Choroid plexus epithelial cell (primary cell): ENCODE data around the gene ATP2B2.

Experiments used
- DNase-seq: peaks from one replicate; pipeline ENCODE4 v3.0.0-alpha.2; 2010; ENCODE audit warnings: low read depth
- H3K4me3 ChIP-seq: 2 replicates; pipeline ENCODE4 v1.5.1; 2011; ENCODE audit warnings: low read depth, mild to moderate bottlenecking, control low read depth, low read length, moderate library complexity
- CTCF ChIP-seq: conservative IDR thresholded peaks from 2 replicates; pipeline ENCODE4 v1.5.1; 2011; ENCODE audit warnings: low read depth, mild to moderate bottlenecking, control low read depth, inconsistent platforms, low read length, moderate library complexity

ATP2B2 gene

DNA sequence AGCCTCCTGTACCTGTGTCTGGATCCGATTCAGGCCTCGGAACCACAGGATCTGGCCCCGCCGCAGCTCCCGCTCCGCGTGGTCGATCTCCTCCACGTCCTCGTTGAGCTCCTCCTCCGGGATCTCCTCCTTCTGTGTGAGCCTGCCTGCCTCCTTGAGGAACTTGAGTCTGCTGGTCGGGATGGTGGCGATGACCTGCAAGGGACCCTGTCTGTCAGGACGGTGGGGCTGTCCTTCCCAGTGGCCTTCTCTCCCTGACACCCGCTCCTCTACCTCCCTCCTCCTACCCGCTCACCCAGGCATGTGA, 167.3 kb downstream of the ATP2B2 start:
- DNase-seq, result no peak
- TF ChIP-seq CTCF, result no peak
- no peak overlapping the region for H3K4me3 ChIP-seq

- no peak overlapping the region for H3K4me3 ChIP-seq
- DNase-seq, result no peak
- no peak for TF ChIP-seq CTCF
Observed at GRCh38 chr3:10337323-10338163, 167.8 kb downstream of the ATP2B2 start.

GRCh38 chr3:10336761-10337160, 168.6 kb downstream of the ATP2B2 start:
- H3K4me3 ChIP-seq, result no peak overlapping the region
- no peak for TF ChIP-seq CTCF
- DNase-seq, result no peak

DNA sequence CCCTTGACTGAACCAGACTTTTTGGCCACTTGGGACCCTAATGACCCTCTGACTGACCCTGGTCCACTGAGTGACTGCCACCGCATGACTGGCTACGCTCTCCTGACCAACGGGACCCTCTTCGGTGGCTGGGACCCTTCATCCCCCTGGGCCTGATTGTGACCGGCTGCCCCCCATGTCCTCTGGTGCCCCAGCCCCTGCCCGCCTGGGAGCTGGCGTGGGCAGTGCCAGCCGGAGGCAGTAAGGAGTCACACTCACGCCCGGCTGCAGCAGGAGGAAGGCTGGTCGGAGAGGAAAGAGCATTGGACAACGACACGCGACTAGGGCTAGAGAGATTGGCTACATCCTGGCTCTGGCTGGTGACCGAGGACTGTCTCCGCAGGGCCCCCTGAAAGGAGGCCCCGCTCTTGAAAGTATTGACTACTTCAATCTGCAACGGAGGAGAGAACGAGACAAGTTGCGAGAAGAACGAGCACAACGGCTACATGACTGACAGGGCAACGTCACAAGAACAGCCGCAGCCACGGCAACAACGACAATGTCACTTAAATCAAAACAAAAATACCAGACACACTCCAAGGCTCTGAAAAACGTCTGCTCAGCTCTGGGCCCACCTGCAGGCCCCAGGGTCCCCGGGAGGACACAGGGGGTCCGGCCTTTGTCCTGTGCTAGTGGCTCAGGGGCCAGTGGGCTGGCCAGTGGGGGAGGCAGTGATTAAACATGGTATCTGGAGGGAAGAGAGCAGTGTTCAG, 169.3 kb downstream of the ATP2B2 start:
- no peak overlapping the region for H3K4me3 ChIP-seq
- no peak for TF ChIP-seq CTCF
- DNase-seq, result no peak

DNA sequence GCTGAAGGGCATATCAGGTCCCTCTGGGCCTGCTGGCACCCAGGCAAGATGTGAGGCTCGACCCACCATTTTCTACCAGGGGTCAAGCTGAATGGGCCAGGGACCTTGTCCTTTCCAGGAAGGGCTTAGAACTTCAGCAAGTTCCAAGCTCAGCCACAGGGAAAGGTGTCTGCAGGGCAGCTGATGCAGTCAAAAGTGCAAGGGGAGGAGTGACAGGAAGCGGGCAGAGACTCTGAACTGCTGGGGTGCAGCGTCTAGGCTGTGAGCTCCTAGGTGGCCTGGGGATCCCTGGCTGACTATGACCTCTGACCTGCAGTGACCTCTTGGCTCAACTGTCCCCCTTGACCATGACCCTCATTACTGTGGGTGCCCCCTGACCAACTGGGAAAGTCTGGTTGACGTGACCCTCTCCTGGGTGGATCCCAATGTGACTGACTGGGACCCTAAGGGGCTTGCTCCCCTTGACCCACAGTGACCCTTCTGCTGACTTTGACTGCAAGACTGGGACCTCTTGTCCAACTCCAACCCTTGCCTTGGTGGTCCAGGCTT, 170.1 kb downstream of the ATP2B2 start:
- DNase-seq, result no peak
- no peak overlapping the region for H3K4me3 ChIP-seq
- no peak for TF ChIP-seq CTCF

- no peak for DNase-seq
- no peak overlapping the region for H3K4me3 ChIP-seq
- peak; percentile 40 for TF ChIP-seq CTCF
Observed at GRCh38 chr3:10334459-10334858, 170.9 kb downstream of the ATP2B2 start.
